SIG-M5 treated with dmso at 0.1 percent for 504 hours (cell line): ENCODE measurements around the gene ZC3H15.

ENCODE experiments used
- DNase-seq: peaks from one replicate; lab custom pipeline; 2025; ENCODE audit not compliant: unreplicated experiment; lab: John Stamatoyannopoulos, UW

The ZC3H15 gene

DNA sequence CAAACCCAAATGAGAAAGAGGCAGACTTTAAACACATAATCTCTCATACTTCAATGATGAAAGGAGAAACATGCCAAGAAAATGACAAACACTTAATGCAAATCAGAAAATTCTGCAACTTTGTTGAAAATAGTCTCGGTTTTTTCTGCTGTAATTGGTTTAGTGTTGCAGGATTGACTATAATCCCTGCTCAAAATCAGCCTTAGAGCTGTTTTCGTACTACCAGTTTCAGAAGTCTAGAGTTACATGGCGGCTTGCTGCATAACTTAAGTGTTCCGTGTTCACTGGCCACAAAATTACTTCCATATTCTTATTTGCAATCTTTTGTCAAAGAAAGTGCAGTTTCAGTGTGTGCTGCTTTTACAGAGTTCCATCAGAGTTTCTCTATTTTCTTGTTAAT, 54.9 kb downstream of the ZC3H15 start:
- DNase-seq, result no peak

DNA sequence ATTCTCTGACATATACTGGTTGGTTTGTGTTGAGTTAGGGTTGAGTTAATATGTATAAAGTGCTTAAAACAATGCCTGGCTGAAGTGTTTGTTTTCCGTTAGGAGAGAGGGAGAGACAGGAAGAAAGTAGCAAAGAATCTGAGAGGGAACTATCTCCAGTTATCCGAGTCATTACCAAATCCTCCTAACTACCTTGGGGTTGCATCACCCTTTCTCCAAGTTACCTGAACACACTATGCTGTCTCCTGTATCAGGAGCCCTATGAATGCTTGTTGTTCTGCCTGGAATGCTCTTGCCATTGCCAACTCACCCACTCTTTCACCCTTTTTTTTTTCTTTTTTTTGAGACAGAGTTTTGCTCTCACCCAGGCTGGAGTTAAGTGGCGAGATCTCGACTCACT, 55.9 kb downstream of the ZC3H15 start:
- no peak for DNase-seq

DNA sequence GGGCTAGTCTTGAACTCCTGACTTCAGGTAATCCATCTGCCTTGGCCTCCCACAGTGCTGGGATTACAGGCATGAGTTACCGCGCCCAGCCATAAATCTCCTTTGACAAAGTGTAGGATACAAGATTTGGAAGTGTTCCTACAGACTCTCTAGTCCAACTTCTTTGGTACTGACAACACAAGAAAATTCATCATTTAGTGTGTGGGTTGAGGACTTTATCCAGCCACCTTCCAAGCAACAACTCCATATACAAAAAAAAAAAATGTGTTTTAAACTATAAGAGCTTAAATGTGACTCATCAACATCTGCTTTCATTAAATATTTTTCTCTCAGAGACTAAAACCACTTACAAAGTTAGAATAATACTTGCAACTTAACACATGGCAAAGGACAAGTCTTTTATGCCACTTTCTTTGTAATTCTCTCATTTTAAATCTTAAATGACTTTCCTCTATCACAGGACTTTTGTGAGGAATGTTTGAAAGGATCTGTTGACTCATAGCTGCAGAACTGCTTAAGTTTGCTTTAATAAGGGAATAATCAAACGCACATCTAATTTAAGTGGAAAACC, 57.6 kb downstream of the ZC3H15 start:
- no peak for DNase-seq

DNA sequence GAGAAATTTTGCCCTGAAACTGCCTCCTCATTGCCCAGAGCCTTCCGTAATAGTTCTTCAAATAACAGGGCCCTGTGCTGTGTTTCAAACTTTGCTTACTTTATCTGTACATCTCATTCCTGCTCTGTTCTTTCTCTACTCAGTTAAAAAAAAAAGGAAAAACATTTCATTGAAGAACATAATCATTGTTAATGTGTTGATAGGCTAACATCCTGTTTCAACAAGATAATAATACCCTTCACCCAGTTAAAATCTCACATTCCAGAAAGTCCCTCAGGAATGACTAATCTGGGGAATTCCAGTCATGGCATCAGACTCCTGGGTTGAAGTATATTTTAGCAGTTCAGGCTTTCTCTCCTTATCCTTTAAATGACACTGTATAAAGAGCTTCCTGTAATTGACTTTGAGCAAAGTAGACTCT, 58.2 kb downstream of the ZC3H15 start:
- no peak for DNase-seq

DNA sequence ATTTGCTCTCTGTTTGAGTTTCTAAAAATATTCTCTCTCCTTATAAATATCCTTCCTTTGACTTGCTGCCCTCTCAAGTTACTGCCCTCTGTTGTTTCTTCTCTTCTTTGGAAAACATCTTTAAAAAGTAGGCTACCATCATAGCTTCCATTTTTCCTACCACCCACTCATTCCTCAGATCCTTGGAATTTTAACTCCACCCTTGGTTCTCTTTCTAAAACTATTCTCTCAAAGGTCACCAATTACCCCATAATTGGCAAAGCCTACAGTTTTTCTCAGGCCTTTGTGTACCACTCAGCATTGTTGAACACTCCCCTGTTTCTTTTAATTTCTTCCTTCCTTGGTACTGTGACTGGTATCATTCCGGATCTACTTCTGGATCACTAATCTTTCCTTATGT, 60.8 kb downstream of the ZC3H15 start:
- no peak for DNase-seq

DNA sequence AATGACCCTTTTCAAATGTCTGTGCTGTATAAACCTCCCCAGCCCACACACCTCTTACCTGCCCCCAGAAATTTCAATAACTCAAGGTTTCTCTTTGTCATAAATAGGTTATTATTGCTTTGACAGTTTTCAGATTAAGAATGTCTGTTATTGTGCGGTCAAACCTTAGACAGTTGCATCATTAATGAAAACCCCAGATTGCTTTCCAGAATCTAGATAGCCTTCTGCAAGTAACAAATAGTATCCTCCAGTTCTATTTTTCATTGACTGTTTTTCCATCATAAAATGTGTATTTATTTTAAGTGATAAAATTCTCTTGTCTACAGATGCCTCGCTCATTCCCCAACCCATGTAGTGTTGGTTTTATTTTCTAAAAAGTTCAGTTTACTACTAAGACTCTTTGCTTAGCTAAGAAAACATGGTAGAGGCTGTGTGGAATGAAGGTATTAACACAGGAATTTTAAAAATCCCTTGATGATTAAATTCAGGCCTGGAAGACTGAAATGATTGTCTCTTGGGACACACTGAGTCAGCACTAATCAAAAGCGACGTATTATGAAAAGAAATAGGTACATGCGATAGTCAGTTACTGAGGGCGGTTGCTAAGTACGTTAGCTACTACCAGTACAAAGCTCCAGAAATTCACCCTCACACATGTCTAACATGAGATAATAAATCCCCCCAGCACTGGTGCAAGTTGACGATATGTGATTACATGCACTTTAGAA, 65.4 kb downstream of the ZC3H15 start:
- no peak for DNase-seq

DNA sequence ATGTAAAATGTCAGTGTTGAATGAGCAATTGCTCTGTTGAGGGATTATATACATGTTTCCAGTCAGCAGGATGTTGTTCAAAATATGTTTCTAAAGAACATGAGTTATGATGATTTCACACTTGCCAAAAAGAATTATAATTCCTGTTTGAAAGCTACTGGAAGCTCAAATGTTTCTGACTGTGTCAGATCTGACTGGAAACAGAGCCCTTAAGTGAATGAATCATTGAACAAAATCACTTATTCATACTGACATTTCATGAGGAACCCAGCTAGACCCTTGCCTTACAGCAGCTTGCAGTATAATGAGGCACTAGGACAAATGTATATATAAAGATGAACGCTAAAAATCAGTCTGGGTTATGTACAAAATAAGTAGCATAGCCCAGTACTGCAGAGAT, 68.4 kb downstream of the ZC3H15 start:
- no peak for DNase-seq

DNA sequence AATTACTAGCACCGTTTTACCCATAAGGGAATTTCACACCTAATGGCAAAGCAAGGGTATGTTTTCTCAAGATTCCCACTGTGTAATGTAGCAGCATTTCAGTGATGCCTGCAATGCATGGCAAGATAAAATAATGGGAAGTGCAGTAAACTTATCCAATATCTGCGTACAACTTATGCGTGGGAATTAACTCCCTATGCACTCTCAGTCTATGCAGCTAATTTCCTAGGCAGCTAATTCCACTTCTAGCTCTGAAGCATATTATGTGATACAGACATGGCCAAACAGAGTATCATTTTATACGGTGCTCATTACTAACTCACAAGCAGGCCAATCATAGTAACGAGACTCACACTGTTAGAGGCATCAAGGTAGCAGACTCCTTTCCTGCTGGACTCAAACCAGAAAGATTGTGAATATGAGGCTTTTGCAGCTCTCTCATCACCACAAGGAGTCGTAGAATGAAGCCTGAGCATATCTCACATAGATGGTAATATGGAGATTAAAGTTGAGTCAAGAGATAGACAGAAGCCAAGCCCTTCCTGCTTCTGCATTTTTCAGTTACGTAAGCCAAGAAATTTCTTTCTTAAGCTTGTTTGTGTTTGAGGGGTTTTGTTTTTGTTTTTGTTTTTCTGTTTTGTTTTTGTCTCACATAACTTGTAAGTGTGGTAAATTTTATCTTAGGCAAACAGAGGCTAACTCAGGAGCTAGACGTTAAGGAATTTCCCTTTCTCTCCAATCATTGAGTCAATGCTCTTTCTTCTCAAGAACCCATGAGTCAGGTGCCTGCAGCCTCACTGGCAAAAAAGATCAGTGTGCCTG, 69.0 kb downstream of the ZC3H15 start:
- no peak for DNase-seq

DNA sequence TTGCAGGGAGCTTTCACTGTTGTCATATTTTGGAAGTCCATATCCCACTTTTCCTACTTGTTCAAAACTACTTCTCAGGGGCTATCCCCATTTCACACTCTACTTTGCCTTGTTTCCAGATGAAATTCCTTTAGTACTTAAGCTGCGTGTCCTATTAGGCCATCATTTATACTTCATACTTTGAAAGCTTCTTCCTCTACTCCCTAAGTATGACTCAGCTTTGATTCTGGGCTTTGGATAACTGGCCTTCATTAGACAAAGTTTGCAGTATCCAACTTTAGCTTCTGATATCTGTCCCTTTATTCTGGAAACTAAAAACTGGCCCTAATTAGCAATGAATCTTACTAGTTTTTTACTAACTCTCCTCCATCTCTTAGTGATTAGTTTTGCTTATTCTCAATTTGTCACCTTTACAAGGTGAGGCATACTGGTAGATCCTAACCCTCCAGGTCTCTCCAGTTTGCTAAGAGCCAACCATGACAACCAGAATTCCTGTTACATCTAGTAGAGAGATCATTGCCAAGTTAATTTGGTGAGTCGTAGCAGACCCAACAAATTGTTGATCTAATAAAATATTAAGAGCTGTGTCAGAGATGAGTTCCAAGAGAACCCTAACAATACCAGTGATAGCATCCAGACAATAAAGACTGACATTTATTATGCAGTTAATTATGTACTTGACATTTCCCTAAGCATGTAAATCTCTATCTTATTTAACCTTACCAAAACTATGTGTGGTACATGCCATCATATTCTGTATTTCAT, 72.6 kb downstream of the ZC3H15 start:
- no peak for DNase-seq
